Body of pancreas (tissue), 4 donors: ENCODE data around the gene PRKCB.

Experiments
- POLR2A ChIP-seq, 3 donors: fragments of 450-650 bp; IDR thresholded peaks; one replicate each; pipeline ENCODE4 v1.6.1; 2016; ENCODE audit warnings: antibody characterized with exemption in 3 of 3, mild to moderate bottlenecking in 2 of 3
- TF ChIP-seq, protein P1 (sequence below), 7 experiments: fragments of 450-650 bp in 4 of 7; fragments of 200-600 bp in 3 of 7; sonication (generic) in 3 of 7; IDR thresholded peaks; one replicate each; pipeline ENCODE4 v1.5.1; 2016 to 2019; ENCODE audit warnings: antibody characterized with exemption in 7 of 7

- TF ChIP-seq, protein P1, sequence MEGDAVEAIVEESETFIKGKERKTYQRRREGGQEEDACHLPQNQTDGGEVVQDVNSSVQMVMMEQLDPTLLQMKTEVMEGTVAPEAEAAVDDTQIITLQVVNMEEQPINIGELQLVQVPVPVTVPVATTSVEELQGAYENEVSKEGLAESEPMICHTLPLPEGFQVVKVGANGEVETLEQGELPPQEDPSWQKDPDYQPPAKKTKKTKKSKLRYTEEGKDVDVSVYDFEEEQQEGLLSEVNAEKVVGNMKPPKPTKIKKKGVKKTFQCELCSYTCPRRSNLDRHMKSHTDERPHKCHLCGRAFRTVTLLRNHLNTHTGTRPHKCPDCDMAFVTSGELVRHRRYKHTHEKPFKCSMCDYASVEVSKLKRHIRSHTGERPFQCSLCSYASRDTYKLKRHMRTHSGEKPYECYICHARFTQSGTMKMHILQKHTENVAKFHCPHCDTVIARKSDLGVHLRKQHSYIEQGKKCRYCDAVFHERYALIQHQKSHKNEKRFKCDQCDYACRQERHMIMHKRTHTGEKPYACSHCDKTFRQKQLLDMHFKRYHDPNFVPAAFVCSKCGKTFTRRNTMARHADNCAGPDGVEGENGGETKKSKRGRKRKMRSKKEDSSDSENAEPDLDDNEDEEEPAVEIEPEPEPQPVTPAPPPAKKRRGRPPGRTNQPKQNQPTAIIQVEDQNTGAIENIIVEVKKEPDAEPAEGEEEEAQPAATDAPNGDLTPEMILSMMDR (IDR thresholded peaks at IDR 0.05): no peak
- no peak for TF ChIP-seq POLR2A (IDR thresholded peaks at IDR 0.05)
Observed at GRCh38 chr16:23952971-23953300, 117.2 kb downstream of the PRKCB start.
